Measurements from ENCODE around the gene SSRP1. TPM values are rescaled to one million over a fixed set of nuclear protein-coding genes. Genes with fewer than 3 reads are reported as not detected.
A peak's percentile ranks its signal among the peaks of the same experiment; 100 is the strongest.

The SSRP1 gene
- total and polyA plus RNA-seq, 2 of the 13 experiments (the other 11 are each of a cell fraction or from before 2014, with no cell fraction given) = 93.6 to 129 TPM

GRCh38 chr11:57311109-57311936 is 24.4 kb downstream of the SSRP1 start:
- Histone ChIP-seq H4K20me1 (ENCODE audit: insufficient read depth, low read length) (no peaks in the 10 kb centered on the region), H2AFZ (ENCODE audit: low read length) (no peak overlapping the region), H3K79me2 (ENCODE audit: insufficient read depth, low read length) (no peaks in the 10 kb centered on the region), H3K4me2 (ENCODE audit: low read depth, low read length) (peak overlapping the region; percentile 84), H3K4me1 (ENCODE audit: insufficient read depth, low read length) (peaks cover 71% of the 10 kb centered on the region), H3K27me3 (ENCODE audit: control insufficient read depth in 1 of 2, insufficient read depth in 2 of 2, low read length in 2 of 2) (no peaks in the 10 kb centered on the region), H3K27ac (ENCODE audit: extremely low read length, insufficient read depth, low read length) (peak overlapping the region; percentile 48), H3K36me3 (replicated peaks in 1 of 2; ENCODE audit: control insufficient read depth in 1 of 2, insufficient read depth in 2 of 2, low read length in 2 of 2) (peaks cover 15 to 22% of the 10 kb centered on the region in 2 experiments; a peak in 4 of 5 replicates), H3K4me3 (replicated peaks in 1 of 3; ENCODE audit: insufficient read depth in 1 of 3, low read depth in 2 of 3, low read length in 3 of 3) (peak overlapping the region; percentile 45 to 73 (median 57); a peak in 5 of 6 replicates), H3K9me3 (ENCODE audit: low read length) (no peaks in the 10 kb centered on the region), H3K9ac (ENCODE audit: insufficient read depth, low read depth, low read length) (peak overlapping the region; percentile 56)
- CTCF ChIA-PET (ENCODE audit: low intra/inter-chr PET ratio, low total read pairs) = no interaction called here
- POLR2A ChIA-PET = interaction anchor here (0.5 to 3.1 kb wide), 5 partner anchors 11 to 42 kb away, joined by 3 to 38 read pairs (median 4); partner anchors contain the start of genes SSRP1 and TNKS1BP1
- intact Hi-C loops (cut with micrococcal nuclease; ENCODE audit: unreplicated experiment) = loop anchor here (1.0 kb wide), 1 partner anchor 14 kb away; no protein-coding TSS in a partner anchor
- DNase-seq (ENCODE audit: low spot score) = peak; percentile 84
- FAIRE-seq = peak; percentile 62
- 1% methylated on average over 13 of the region's 31 CpGs for whole genome bisulfite sequencing (ENCODE audit: low lambda C conversion rate)
- BruUV-seq (replicated peaks) = no TSS peak
- ATAC-seq = peak; percentile 90
- in situ Hi-C loops (cut with HindIII; ENCODE audit: extremely low pct_ligation_motif_present, low pct_unique_long_range_greater_than_20kb) = no loop called here
- TF ChIP-seq ATF7 (IDR thresholded peaks at IDR 0.05) = no peak
- no peak for TF ChIP-seq ATF7 (CRISPR knock-in tag; IDR thresholded peaks at IDR 0.05)
- TF ChIP-seq FOXO1 (CRISPR knock-in tag; IDR thresholded peaks at IDR 0.05) = no peak
- TF ChIP-seq ZNF530 (CRISPR knock-in tag; IDR thresholded peaks at IDR 0.05; ENCODE audit: low read depth) = no peak
- TF ChIP-seq RBFOX2 (IDR thresholded peaks at IDR 0.05; ENCODE audit: low read depth, low read length) = peak; percentile 82
- TF ChIP-seq ZNF34 (CRISPR knock-in tag; IDR thresholded peaks at IDR 0.05; ENCODE audit: borderline replicate concordance) = no peak
- no peak for TF ChIP-seq NFIB (CRISPR knock-in tag; IDR thresholded peaks at IDR 0.05; ENCODE audit: borderline replicate concordance)
- TF ChIP-seq CTCF (CRISPR knock-in tag; IDR thresholded peaks at IDR 0.05) = no peak
- no peak for TF ChIP-seq ARNT (IDR thresholded peaks at IDR 0.05)
- TF ChIP-seq NRL (CRISPR knock-in tag; IDR thresholded peaks at IDR 0.05; ENCODE audit: borderline replicate concordance) = no peak
- no peak for TF ChIP-seq MBD4 (IDR thresholded peaks at IDR 0.05; ENCODE audit: borderline replicate concordance, low read length)
- TF ChIP-seq FOXA1 (IDR thresholded peaks at IDR 0.05) = no peak
- no peak for TF ChIP-seq FOXA1 (CRISPR knock-in tag; IDR thresholded peaks at IDR 0.05)
- no peak for TF ChIP-seq ZNF460 (CRISPR knock-in tag; IDR thresholded peaks at IDR 0.05; ENCODE audit: borderline replicate concordance)
- no peak for TF ChIP-seq DNMT3B (CRISPR knock-in tag; conservative IDR thresholded peaks at IDR 0.05)
- TF ChIP-seq GATAD1 (CRISPR knock-in tag; IDR thresholded peaks at IDR 0.05) = no peak
- TF ChIP-seq ZNF670 (CRISPR knock-in tag; IDR thresholded peaks at IDR 0.05; ENCODE audit: borderline replicate concordance) = no peak
- TF ChIP-seq ZNF549 (CRISPR knock-in tag; IDR thresholded peaks at IDR 0.05) = no peak
- no peak for TF ChIP-seq ISL2 (CRISPR knock-in tag; IDR thresholded peaks at IDR 0.05)
- no peak for TF ChIP-seq TOE1 (CRISPR knock-in tag; IDR thresholded peaks at IDR 0.05)
- 0 out of 2 replicates have a peak, but pooled peaks have one; percentile 46 for TF ChIP-seq ZNF274 (CRISPR knock-in tag; IDR thresholded peaks at IDR 0.05)
- TF ChIP-seq RELA (CRISPR knock-in tag; IDR thresholded peaks at IDR 0.05) = 0 out of 2 replicates have a peak, but pooled peaks have one; percentile 35
- peak; percentile 73 for TF ChIP-seq ZNF777 (CRISPR knock-in tag; IDR thresholded peaks at IDR 0.05)
- no peak for TF ChIP-seq ZNF543 (CRISPR knock-in tag; IDR thresholded peaks at IDR 0.05)

All from HepG2 (cell line).